ENCODE data around the gene TACC2.
"Not testable (repeated sequence)": the region's sequence is repeated elsewhere in the genome, so short reads cannot be mapped to it uniquely, and the experiment has no call there.

The TACC2 gene

DNA sequence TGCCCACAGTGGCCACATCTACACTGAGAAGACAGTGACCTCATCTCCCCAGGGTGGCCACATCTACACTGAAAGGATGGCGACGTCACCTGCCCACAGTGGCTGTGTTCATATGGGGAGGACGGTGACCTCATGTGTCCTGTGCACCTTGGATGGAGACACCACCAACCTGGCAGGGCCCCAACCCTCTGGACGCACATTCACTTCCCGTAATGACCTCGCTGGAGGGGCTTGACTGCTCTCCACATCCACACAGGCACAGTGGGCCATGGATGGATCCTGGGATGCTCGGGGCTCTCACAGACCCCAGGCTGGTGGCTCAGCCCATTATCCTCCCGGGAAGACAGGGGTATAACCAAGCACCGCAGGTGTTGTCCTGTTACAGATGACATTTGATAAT lies 212.4 kb downstream of the TACC2 start:
- no peak for DNase-seq (ENCODE audit: low read depth)
- no peak overlapping the region for H3K4me3 ChIP-seq (ENCODE audit: low read depth, low read length)
- TF ChIP-seq, protein P1, sequence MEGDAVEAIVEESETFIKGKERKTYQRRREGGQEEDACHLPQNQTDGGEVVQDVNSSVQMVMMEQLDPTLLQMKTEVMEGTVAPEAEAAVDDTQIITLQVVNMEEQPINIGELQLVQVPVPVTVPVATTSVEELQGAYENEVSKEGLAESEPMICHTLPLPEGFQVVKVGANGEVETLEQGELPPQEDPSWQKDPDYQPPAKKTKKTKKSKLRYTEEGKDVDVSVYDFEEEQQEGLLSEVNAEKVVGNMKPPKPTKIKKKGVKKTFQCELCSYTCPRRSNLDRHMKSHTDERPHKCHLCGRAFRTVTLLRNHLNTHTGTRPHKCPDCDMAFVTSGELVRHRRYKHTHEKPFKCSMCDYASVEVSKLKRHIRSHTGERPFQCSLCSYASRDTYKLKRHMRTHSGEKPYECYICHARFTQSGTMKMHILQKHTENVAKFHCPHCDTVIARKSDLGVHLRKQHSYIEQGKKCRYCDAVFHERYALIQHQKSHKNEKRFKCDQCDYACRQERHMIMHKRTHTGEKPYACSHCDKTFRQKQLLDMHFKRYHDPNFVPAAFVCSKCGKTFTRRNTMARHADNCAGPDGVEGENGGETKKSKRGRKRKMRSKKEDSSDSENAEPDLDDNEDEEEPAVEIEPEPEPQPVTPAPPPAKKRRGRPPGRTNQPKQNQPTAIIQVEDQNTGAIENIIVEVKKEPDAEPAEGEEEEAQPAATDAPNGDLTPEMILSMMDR (IDR thresholded peaks at IDR 0.05; ENCODE audit: low read depth, low read length, missing control alignments) = no peak

DNA sequence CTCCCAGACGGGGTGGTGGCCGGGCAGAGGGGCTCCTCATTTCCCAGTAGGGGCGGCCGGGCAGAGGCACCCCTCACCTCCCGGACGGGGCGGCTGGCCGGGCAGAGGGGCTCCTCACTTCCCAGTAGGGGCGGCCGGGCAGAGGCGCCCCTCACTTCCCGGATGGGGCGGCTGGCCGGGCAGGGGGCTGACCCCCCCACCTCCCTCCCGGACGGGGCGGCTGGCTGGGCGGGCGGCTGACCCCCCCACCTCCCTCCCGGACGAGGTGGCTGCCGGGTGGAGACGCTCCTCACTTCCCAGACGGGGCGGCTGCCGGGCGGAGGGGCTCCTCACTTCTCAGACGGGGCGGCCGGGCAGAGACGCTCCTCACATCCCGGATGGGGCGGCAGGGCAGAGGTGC lies 214.2 kb downstream of the TACC2 start:
- H3K4me3 ChIP-seq (ENCODE audit: low read depth, low read length); DNase-seq (ENCODE audit: low read depth): not testable (repeated sequence)

DNA sequence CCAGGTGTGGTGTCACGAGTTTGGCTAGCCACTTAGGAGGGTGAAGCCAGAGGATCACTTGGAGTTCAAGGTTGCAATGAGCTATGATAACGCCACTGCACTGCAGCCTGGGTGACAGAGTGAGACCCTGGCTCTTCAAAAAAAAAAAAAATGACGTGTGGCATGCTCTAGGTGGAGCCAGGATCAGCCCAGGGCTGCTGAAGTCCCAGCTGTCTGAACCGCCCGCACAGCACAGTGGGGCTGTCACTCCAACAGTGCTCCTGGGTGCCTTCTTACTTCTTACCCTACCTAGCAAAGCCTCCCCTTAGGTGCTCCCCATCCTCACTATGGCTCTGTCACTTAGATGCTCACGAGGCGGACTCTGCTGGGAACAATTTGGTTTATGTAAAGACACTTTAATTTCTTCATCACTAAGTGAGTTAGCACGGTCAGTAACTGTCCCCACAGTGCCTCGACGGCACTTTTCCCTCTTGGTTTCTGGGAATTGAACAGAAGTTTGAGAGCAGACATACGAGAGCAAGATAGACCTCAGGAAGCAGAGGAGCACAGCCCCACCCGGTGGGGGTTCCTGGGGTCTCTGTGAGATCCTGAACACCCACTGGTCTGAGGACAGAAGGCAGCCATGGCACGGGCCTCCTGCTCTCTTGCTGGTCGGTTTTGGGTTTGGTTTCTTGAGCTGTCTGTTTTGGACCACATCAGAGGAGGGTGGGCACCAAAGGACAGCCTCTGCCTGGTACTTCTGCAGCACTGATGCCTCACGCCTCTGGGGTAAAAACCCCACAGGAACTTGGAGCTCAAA lies 215.9 kb downstream of the TACC2 start:
- H3K4me3 ChIP-seq (ENCODE audit: low read depth, low read length) = no peak overlapping the region
- TF ChIP-seq, protein P1 (IDR thresholded peaks at IDR 0.05; ENCODE audit: low read depth, low read length, missing control alignments) = no peak
- DNase-seq (ENCODE audit: low read depth) = no peak

DNA sequence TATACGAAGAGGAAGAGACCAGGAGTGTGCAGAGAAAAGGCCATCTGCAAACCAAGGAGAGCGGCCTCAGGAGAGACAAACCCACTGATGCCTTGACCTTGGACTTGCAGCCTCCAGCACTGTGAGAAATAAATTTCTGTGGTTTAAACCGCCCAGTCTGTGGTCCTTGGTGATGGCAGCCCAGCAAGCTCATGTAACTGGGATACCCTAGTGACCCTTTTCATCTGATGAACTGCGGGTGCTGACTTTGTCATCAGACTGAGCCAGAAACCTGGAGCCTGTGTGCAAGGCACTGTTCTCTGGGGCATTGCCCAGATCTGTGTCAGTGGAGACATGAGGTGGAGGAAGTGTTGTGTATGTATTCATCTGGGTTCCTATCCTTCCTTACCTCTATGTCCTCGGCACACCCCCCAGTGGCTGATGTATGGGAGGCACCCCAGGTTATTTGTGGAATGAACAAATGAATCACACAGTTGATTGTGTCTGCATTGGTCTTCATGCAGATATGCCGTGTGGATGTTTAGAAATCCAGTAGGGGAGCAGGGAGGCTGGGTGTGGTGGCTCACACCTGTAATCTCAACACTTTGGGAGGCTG lies 217.6 kb downstream of the TACC2 start:
- no peak overlapping the region for H3K4me3 ChIP-seq (ENCODE audit: low read depth, low read length)
- TF ChIP-seq, protein P1 (IDR thresholded peaks at IDR 0.05; ENCODE audit: low read depth, low read length, missing control alignments) = no peak
- no peak for DNase-seq (ENCODE audit: low read depth)

DNA sequence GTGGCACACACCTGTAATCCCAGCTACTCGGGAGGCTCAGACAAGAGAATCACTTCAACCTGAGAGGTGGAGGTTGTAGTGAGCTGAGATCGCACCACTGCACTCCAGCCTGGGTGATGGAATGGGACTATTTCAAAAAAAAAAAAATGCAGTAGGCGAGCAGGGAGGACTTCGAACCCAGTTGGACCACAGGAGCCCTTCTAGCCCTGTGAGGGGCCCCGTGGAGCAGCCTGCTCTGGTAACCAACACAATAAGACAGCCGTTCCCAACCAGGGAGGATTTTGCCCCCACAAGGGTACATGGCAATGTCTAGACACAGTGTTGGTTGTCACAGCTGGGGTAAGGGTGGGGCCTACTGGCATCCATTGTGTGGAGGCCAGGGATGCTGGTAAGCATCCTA lies 218.2 kb downstream of the TACC2 start:
- TF ChIP-seq, protein P1 (IDR thresholded peaks at IDR 0.05; ENCODE audit: low read depth, low read length, missing control alignments) = no peak
- no peak for DNase-seq (ENCODE audit: low read depth)
- no peak overlapping the region for H3K4me3 ChIP-seq (ENCODE audit: low read depth, low read length)

DNA sequence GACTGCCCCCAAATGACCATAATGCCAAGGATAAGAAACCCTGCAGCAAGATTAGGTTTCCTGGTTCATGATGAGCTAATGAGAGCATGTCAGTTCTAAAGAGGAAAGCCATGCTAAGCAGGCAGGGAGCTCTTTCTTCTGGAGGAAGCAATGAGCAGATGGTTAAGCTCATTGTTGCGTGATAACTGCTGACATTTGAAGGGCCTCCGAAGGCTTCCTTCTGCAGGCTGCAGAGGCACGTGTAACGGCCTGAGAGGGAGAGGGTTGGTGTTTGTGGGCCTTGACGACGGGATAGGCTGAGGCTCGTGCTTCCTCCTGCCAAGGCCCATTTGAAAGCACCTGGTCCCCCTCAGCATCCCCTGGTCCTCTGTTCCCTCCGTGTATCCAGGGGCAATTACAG lies 218.6 kb downstream of the TACC2 start:
- no peak overlapping the region for H3K4me3 ChIP-seq (ENCODE audit: low read depth, low read length)
- no peak for DNase-seq (ENCODE audit: low read depth)
- TF ChIP-seq, protein P1 (IDR thresholded peaks at IDR 0.05; ENCODE audit: low read depth, low read length, missing control alignments) = no peak

DNA sequence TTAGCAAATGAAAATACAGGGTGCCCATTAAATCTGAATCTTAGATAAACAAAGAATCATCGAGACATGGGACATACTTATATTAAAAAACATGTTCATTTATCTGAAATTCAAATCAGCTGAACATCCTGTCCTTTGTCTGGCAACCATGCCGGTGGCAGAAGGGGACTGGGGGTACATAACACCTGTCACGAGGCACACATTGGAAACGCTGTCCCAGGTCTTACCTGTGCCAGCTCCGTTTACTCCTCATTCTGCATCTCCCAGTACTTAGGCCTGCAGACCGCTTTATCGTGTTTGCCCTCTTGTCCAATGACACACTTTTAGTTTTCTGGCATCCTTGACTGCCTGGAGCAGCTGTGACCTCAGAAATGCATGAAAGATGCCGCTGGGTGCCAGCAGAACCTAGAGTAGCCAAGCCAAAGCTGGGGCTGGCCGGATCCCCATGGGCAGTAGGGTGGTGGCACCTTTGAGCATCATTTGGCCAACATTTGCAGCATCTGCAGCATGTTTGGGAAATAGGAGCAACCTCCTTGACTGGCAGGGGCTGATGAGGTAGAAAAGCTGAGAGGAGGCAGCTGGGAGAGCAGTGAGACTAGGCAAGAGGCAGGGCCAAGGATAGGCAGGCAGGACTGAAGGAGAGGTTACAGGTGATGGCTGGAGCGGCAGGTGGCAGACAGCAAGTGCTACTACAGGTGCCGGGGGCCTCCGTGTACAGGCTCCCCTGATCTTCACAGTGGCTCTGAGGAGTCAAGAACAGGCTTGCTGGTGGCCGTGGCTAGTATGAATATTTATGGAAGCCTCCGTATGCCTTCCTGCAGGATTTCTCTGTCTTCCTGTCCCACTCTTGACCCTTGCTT lies 219.8 kb downstream of the TACC2 start:
- no peak for DNase-seq (ENCODE audit: low read depth)
- TF ChIP-seq, protein P1 (IDR thresholded peaks at IDR 0.05; ENCODE audit: low read depth, low read length, missing control alignments) = no peak
- H3K4me3 ChIP-seq (ENCODE audit: low read depth, low read length) = no peak overlapping the region

Data from GM12864 (cell line).